Thyroid gland (tissue), 4 donors: ENCODE data around the gene MAST3. TPM values are rescaled to one million over a fixed set of nuclear protein-coding genes. Genes with fewer than 3 reads are reported as not detected.

Source experiments
- DNase-seq, 2 donors: peaks; one replicate each; pipeline ENCODE4 v3.0.0-alpha.2; 2019
- H3K27ac ChIP-seq, 3 donors: fragments of 200-600 bp; sonication (generic); 1 replicate in 2 of 3; 2 replicates in 1 of 3; pipeline ENCODE4 v1.5.1; 2016 to 2019; ENCODE audit warnings: mild to moderate bottlenecking in 1 of 3, moderate library complexity in 1 of 3
- H3K27me3 ChIP-seq: fragments of 200-600 bp; sonication (generic); one replicate; pipeline ENCODE4 v1.5.1; 2019
- H3K36me3 ChIP-seq, 2 donors: fragments of 200-600 bp; sonication (generic); one replicate each; pipeline ENCODE4 v1.5.1; 2016 to 2019
- H3K4me1 ChIP-seq, 2 donors: fragments of 200-600 bp; sonication (generic); one replicate each; pipeline ENCODE4 v1.5.1; 2017 to 2019
- H3K4me3 ChIP-seq, 3 donors: fragments of 200-600 bp; sonication (generic); replicated peaks in 1 of 3; 1 replicate in 2 of 3; 2 replicates in 1 of 3; pipeline ENCODE4 v1.5.1; 2016; ENCODE audit warnings: mild to moderate bottlenecking in 1 of 3
- H3K9me3 ChIP-seq: fragments of 200-600 bp; sonication (generic); one replicate; pipeline ENCODE4 v1.5.1; 2017
- CTCF ChIP-seq, 6 experiments: fragments of 200-600 bp in 3 of 6; fragments of 450-650 bp in 3 of 6; sonication (generic) in 3 of 6; IDR thresholded peaks; one replicate each; pipeline ENCODE4 v1.5.1; 2016 to 2019; ENCODE audit warnings: antibody characterized with exemption in 6 of 6, mild to moderate bottlenecking in 2 of 6, inconsistent platforms in 1 of 6, moderate library complexity in 1 of 6
- POLR2A ChIP-seq, 2 donors: fragments of 450-650 bp; IDR thresholded peaks; one replicate each; pipeline ENCODE4 v1.6.1; 2017; ENCODE audit warnings: antibody characterized with exemption in 2 of 2, mild to moderate bottlenecking in 2 of 2, moderate library complexity in 1 of 2
- whole genome bisulfite sequencing, 2 donors: methylation state at CpG; one replicate each; pipeline ENCODE4 v1.1.5; 2017; 5-methylcytosine and 5-hydroxymethylcytosine counted together
- intact Hi-C: fragments of 100-400 bp; cut with DNase I; formaldehyde crosslinking; loops from one replicate; pipeline ENCODE4 v1.15.1; 2023
- total RNA-seq, 4 donors: library from RNA; depleted of rRNA; stranded (reverse); fragments of >200 nt; gene quantifications; one replicate each; pipeline ENCODE4 v1.2.3, GENCODE V29; 2016

The MAST3 gene
- 1 to 10 TPM; 4.8 to 5.6 (median 5.0) TPM for total RNA-seq

GRCh38 chr19:18097217-18097992 is at the start of gene MAST3:
MAST3 (plus strand) TSS chr19:18097778; CDS start chr19:18097793, 15 bp downstream.
- Histone ChIP-seq H3K36me3 (no peaks in the 10 kb centered on the region), H3K4me1 (peaks cover 7 to 18% of the 10 kb centered on the region in 2 donors), H3K4me3 (peak within 1 kb of the TSS in 1 of 3 donors; percentile 28), H3K27me3 (no peaks in the 10 kb centered on the region), H3K27ac (no peak within 1 kb of the TSS), H3K9me3 (no peaks in the 10 kb centered on the region)
- TF ChIP-seq POLR2A (IDR thresholded peaks at IDR 0.05) (no peak), CTCF (IDR thresholded peaks at IDR 0.05) (no peak)
- 52 to 66% methylated on average over 19 to 22 of the region's 54 CpGs for WGBS, 2 donors
- intact Hi-C loops = no loop called here
- DNase-seq = peak; percentile 77 to 80

DNA sequence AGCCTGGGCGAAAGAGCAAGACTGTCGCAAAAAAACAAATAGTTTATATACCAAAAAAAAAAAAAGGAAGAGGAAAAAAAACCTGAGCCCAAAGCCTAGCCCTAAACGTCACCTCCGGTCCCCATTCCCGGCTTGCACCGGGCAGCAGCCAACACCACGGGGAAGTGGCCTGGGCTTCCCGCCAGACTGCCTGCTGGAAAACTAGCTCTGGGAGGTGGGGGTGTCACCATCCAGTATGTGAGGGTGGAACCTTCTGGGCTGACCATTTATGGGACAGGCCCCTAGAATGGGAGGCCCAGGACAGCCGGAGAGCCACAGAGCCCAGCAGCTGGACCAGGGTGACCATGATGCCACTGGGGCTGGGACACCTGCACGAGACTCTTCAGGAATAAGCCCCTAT is 48.2 kb upstream of the MAST3 start:
- intact Hi-C loops = no loop called here
- no peaks in the 10 kb centered on the region for H3K9me3 ChIP-seq
- DNase-seq = peak; percentile 71 to 95
- 37 to 48% methylated on average over 9 to 10 of the region's 10 CpGs for WGBS, 2 donors
- H3K4me1 ChIP-seq = peaks cover 17 to 45% of the 10 kb centered on the region in 2 donors
- peak overlapping the region; percentile 76 to 80 (median 79) for H3K27ac ChIP-seq
- no peak for TF ChIP-seq CTCF (IDR thresholded peaks at IDR 0.05)
- peak in 1 of 2 donors; percentile 34 for TF ChIP-seq POLR2A (IDR thresholded peaks at IDR 0.05)
- H3K36me3 ChIP-seq = no peaks in the 10 kb centered on the region
- no peaks in the 10 kb centered on the region for H3K27me3 ChIP-seq
- H3K4me3 ChIP-seq = no peak overlapping the region

DNA sequence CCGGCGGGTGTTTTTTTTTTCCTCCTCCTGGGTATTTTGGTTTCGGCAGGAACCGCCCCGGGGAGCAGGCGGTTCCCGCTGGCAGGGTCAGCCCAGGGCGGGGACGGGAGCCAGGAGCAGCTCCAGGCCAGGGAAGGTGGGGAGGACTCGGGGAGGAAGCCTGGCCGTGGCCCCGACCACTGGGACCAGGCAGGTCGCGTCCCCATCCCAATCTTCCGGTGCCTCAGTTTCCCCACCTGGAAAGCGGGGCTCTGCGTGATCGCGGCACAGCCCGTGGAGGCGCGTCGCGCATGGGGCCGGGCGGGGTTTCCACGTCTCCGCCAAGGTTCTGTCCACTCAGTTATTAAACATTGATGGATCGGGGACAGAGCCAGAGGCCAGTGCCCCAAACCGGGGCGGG is 45.7 kb upstream of the MAST3 start:
- peak overlapping the region; percentile 41 to 59 (median 47) for H3K27ac ChIP-seq
- WGBS, 2 donors = 27 to 28% methylated on average over 4 to 24 of the region's 31 CpGs
- no peaks in the 10 kb centered on the region for H3K27me3 ChIP-seq
- H3K36me3 ChIP-seq = no peaks in the 10 kb centered on the region
- H3K4me1 ChIP-seq = peaks cover 14 to 32% of the 10 kb centered on the region in 2 donors
- DNase-seq = peak; percentile 33 to 60
- no peak for TF ChIP-seq CTCF (IDR thresholded peaks at IDR 0.05)
- no peak for TF ChIP-seq POLR2A (IDR thresholded peaks at IDR 0.05)
- H3K9me3 ChIP-seq = no peaks in the 10 kb centered on the region
- no peak overlapping the region for H3K4me3 ChIP-seq
- intact Hi-C loops = no loop called here

- Histone ChIP-seq H3K4me1 (peaks cover 20 to 45% of the 10 kb centered on the region in 2 donors), H3K36me3 (no peaks in the 10 kb centered on the region), H3K9me3 (no peaks in the 10 kb centered on the region), H3K27me3 (no peaks in the 10 kb centered on the region), H3K4me3 (no peak overlapping the region), H3K27ac (peak overlapping the region in 1 of 3 donors; percentile 18)
- DNase-seq = peak in 1 of 2 donors; percentile 9
- TF ChIP-seq CTCF (IDR thresholded peaks at IDR 0.05) (no peak), POLR2A (IDR thresholded peaks at IDR 0.05) (no peak)
- 69 to 73% methylated on average over 9 of the region's 9 CpGs for WGBS, 2 donors
- intact Hi-C loops = no loop called here
Observed at GRCh38 chr19:18053576-18054219, 43.9 kb upstream of the MAST3 start.

DNA sequence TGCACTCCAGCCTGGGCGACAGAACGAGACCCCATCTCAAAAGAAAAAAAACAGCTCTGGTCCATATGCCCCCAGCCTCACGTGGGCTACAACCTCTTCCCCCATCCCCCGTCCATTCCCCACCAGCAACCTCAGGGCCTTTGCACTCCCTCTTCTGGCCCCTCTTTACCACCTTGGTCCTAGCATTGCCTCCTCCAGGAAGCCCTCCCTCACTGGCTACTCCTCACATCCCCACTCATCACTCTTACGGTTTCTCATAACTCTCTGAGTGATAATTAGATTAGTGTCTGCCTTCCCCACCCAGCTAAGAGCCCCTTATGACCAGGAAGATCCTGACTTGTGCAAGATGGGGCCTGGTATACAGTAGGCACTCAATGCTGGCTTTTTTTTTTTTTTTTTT is 41.6 kb upstream of the MAST3 start:
- intact Hi-C loops = loop anchor here (5.0 kb wide), 2 partner anchors 119 to 194 kb away; no protein-coding TSS in a partner anchor
- H3K9me3 ChIP-seq = no peaks in the 10 kb centered on the region
- no peak overlapping the region for H3K27ac ChIP-seq
- TF ChIP-seq POLR2A (IDR thresholded peaks at IDR 0.05) = no peak
- no peak for TF ChIP-seq CTCF (IDR thresholded peaks at IDR 0.05)
- DNase-seq = no peak
- H3K36me3 ChIP-seq = no peaks in the 10 kb centered on the region
- H3K27me3 ChIP-seq = no peaks in the 10 kb centered on the region
- peaks cover 18 to 27% of the 10 kb centered on the region in 2 donors for H3K4me1 ChIP-seq
- no peak overlapping the region for H3K4me3 ChIP-seq
- WGBS, 2 donors = 86 to 92% methylated on average over 5 of the region's 5 CpGs
